Kasumi-1 (cell line): Measurements from ENCODE around the gene NAV1.
"Not testable (repeated sequence)": the region's sequence is repeated elsewhere in the genome, so short reads cannot be mapped to it uniquely, and the experiment has no call there.

Experiments used
- DNase-seq, 2 experiments: peaks; one replicate each; lab custom pipeline; 2025; lab: John Stamatoyannopoulos, UW

Gene NAV1

DNA sequence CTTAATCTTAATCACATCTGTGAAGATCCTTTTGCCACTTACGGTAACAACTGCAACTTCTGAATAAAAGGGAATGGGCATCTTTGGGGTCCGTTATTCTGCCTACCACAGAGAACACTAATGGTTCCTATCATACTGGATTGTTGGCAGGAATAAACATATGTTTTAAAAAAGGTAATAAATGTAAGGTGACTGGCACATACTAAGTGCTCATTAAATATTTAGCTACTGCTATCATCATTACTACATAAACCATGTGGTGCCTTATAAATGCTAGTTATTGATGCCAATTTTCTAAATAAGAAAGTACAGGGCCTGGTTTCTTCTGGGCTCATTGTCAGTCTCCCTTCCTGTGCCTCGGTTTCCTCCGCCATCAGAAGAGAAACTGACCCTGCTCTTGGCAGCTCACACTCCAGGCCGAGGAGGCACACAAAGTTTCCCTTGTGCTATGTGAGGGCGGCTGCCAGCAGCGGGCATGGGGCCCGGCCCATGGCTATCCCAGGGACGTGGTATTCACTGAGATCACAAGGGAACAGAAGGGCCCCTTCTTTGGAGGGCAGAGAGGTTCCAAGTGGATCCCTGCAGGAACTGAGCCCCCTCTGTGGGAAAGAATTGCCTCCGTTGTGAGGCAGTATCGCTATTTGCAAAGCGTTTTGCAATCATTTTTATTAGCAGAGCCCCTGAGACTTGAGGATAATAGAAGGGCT is 26.2 kb downstream of the NAV1 start:
- no peak for DNase-seq

DNA sequence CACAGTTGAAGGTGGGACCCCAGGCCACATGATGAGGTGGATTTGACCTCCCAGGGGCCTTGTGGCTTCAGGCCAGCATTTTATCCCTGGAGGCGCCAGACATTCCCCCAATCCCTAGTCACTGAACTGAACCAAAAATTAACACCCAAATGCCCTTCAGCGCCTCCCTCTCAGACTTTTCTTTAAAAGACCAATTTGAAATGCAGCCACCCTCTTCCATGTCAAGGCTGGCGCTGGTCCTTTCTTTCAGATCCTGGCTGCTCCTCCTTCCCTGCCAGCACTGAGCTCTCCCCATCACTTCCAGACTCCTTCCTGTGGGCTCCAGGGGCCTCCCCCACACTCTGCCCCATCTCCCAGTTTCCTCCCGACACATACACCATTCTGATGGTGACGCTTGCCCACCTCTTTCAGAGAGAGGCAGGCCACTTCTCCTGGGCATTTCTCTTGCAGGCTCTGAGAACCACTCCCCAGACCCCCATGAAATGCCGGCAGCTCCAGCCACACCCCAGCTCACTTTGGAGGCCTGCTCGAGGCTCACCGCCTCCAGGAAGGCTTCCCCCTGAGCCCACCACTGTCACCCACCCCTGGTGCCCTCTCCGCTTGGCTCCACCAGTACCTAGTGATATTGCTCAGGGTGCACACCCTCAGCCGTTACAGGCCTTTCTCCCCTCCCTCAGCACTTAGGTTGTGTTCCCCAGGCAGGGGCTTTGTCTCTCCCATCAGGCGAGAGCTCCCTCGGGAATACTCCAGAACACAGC is 27.0 kb downstream of the NAV1 start:
- no peak for DNase-seq

DNA sequence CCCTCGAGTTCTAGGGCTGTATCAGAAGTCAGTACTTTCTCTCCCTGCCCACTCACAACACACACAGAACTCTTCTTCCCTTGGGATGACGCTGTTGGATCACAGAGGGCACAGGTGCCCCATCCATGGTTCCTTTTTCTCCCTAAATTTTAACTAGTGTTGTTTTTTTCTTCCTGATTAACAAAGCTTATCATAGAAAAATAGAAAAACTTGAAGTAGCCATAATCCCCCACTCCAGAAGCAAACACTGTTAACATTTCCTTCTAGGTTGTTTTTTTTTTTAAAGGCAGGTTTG is 27.5 kb downstream of the NAV1 start:
- DNase-seq = no peak

DNA sequence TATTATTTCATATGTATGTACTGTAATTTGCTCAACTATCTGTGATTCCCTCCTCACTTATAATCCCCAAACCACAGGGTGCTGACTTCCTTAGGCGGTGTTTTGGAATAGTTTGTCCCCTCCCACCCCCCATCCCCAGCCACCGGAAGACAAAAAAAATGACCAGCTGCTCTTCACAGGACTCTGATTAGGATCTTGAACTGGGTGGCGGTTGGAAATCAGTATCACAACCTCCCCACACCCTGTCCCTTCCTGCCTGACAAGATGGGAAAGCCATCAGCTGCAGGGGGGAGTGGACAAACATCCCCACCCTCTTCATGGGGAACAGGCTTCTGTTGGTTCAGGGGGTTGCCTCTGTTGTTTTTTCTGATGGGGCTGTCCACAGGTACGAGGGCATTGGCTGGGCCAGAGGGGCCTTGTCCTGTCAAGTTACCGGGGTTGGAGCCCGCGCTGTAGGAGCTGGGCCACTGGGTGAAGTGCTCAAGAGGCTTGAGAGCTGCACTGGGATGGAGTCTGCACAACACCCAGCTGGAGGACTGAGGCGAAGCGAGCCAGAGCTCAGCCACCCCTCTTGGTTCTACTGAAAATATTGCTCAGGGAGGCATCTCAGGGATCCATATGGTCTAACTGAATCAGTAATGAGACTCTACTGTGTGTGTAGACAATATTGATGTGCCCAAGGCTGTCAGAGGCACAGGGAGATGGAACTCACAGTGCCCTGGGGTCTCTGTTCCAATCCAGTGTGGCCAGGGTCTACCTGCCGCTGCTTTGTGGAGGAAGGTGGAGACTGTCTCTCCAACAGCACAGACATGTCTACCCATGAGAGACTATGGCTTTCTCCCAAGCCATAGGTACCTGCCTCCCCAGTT is 28.2 kb downstream of the NAV1 start:
- DNase-seq = no peak

DNA sequence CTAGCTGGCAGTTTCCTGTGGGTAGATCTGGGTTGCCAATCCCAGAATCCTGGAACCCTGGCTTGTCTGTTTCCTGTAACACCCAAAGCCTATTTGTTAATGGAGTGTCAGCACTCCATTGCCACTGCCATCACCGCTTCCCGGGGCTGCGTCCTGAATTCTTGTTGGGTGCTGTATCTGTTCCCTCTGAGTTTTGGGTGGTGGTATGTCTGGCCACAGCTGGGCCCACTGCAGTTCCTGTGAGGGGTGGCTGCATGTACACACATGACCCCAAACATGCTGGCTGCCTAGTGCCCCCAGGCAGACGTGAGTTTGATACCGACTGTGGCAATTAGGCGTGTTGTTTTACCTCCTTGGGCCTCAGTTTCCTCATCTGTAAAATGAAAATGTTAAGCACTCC is 29.3 kb downstream of the NAV1 start:
- no peak for DNase-seq

DNA sequence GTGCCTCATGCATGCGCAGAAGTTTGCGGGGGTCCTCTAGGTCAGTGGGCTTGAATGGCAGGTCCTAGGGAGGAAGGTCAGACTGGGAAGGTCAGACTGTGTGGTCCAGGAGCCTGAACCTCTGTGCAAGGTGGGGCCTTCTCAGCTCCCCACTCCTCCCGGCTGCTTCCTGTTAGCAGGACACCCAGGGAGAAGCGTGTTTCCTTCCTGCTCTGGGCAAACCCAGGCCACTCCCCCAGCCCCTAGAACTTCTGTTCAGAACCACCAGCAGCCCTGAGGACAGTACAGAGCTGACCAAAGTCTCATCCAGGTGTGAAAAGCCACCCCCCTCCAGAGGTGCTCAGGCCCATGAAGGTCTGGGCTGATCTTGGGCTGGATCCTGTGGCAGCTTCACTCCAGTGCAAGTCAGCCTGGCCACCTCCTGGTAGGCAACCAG is 29.9 kb downstream of the NAV1 start:
- peak in 1 of 2 experiments; percentile 7 for DNase-seq

DNA sequence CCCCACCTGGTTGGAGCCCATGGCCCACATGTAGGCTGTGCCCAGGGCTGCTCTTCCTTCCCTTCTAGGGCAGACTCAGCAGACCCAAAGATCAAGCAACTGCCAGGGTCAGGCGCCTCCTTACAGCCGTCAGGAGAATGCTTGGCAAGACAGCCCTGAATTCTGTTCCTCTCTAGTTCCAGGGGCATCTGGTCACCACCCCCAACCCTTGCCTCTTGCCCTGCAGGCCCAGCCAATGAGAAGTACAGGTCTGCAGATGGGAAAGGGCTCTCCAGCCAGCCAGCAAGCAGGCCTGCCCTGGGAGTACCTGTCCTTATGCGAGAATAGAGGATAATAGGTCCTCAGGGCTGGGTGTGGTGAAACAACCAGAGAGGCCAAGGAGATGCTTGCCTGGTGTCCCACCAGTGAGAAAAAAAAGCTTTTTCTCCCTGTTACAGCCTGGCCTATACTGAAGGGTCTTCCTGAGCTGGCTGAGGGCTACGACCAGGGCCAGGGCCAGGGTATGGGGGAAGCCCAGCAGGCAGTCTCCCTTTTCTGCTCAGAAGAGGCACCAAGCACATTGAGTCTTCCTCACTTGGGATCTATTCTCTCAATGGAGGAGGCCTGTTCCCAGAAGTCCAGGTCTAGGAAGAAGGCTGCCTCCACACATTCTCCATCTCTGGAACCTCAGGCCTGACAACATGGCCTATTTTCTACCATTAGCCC is 31.4 kb downstream of the NAV1 start:
- DNase-seq = no peak

DNA sequence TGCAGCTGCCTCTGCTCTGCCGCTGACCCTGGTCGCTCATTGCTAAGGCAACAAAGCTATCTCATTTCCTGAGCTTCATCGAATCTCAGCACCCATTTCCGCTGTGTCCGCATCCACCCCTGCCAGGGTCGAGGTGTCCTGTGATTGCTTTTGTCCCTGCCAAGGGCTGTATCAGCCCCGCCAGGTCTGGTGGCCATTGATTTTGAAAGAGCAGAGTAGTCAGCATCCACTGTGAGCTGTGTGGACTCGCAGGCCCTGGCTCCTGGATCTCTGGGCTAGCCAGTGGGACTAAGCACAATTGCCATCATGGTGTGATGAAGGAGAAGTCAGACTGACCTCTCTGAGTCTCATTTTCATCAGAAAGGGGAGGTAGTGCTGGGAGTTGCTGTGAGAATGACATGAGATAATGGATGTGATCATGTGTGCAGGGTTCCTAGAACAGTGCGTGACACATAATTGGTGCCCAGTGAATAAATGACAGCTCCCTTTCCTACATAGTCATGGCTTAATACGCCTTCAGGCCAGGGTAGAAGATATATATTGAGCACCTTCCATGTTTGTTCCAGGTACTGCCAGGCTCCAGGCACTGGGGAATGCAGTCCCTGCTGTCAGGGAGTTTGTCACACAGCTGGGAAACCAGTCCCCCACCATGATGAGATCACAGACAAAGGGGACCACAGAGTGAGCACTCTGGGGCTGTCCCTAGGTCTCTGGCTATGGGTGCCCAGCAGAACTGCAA is 32.1 kb downstream of the NAV1 start:
- no peak for DNase-seq

DNA sequence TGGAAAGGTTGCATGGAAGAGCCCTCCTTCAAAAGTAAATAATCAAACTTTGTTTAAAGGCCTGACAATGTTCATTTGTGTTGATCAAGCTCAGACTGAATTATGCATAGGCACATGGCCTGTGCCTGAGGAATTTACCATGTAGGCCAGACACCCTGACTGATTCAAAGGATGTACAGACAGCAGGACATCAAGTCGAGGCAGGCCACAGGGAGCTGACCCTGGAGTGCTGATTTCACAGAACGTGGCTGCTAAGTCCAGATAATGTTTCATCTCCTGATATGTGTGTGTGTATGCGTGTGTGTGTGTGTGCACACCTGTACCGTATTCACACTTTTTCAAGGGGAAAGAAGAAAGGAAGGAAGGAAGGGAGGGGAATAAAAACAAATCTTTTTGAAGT is 34.1 kb downstream of the NAV1 start:
- DNase-seq = no peak

DNA sequence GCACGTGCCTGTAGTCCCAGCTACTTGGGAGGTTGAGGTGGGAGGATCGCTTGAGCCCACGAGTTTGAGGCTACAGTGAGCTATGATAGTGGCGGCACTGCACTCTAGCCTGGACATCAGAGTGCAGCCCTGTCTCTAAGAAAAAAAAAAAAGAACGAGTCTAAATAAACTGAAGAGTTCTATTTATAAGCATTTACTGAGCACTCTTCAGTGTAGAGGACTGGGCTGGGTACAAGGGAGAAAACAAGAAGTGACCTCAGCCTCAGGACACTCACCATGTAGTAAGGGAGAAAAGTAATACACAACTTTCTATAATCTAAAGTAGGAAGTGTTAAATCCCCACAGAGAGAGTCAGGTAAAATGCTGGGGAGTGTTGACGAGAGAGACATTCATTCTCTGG is 35.0 kb downstream of the NAV1 start:
- no peak for DNase-seq

DNA sequence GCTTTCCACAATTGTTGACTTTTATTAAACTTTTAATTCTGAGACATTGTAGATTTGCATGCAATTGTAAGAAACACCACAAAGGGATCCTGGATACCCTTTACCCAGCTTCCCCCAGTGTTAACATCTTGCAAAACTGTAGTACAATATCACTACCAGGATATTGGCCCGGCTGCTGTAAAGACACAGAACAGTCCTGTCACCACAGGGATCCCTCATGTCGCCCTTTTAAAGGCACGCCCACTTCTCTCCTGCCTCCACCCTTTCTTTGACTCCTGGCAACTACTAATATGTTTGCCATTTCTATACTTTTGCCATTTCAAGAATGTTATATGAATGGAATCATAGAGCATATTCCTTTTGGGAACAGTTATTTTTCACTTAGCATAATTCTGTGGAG is 37.0 kb downstream of the NAV1 start:
- DNase-seq = no peak

DNA sequence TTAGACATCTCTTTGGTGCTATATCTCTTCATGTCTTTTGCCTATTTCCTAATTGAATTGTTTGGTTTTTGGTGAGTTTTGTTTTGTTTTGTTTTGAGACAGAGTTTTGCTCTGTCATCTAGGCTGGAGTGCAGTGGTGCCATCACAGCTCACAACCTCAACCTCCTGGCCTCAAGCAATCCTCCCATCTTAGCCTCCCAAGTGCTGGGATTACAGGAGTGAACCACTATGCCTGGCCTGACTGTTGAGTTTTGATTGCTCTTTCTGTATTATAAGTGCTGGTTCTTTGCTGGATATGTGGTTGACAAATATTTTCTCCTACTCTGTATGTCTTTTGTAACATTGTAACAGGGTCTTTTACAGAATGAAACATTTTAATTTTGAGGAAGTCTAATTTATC is 38.0 kb downstream of the NAV1 start:
- DNase-seq = no peak

DNA sequence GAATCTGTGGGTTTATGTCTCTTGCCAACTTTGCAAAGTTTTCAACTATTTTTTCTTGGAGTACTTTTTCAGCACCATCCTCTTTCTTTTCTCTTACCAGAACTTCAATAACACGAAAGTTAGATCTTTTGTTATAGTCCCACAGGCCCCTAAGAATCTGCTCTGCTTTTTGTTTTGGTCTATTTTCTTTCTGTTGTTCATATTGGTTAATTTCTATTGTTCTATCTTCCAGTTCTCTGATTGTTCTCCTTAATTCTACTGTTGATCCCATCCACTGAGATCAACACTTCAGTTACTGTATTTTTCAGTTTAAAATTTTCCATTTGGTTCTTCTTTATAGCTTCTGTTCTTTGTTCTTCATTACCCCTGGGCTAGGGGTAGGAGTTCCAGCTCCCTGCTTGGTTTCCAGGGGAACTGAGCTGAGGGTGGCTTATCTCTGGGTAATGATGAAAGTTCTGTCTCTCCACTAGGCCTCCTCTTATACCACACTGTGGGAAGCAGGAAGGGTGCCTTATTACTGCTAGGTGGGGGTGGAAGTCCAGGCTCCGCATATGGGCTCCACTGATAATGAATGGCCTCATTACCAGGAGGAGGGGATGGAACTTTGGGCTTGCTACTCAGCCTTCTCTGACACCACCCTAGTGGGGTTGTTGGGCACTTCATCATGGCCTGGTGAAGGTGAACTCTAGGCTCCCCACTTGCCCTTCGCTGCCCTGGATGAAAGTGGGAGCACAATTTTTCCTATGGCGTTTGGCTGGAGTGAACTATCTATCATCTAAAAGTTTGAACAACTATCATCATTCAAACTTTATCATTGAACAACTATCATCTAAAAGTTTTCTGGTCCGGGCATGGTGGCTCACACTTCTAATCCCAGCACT is 39.3 kb downstream of the NAV1 start:
- peak in 1 of 2 experiments; percentile 2 for DNase-seq

DNA sequence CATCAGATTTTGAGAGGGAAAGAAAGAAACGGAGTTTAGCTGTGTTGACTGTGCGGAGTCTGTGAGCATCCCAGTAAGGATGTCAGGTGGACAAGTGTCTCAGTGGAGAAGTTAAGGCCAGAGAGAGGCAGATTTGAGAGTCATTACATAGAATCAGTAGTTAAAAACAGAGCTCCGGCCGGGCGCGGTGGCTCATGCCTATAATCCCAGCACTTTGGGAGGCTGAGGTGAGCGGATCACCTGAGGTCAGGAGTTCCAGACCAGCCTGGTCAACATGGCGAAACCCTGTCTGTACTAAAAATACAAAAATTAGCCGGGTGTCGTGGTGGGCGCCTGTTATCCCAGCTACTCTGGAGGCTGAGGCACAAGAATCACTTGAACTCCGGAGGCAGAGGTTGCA is 42.4 kb downstream of the NAV1 start:
- DNase-seq = not testable (repeated sequence)

DNA sequence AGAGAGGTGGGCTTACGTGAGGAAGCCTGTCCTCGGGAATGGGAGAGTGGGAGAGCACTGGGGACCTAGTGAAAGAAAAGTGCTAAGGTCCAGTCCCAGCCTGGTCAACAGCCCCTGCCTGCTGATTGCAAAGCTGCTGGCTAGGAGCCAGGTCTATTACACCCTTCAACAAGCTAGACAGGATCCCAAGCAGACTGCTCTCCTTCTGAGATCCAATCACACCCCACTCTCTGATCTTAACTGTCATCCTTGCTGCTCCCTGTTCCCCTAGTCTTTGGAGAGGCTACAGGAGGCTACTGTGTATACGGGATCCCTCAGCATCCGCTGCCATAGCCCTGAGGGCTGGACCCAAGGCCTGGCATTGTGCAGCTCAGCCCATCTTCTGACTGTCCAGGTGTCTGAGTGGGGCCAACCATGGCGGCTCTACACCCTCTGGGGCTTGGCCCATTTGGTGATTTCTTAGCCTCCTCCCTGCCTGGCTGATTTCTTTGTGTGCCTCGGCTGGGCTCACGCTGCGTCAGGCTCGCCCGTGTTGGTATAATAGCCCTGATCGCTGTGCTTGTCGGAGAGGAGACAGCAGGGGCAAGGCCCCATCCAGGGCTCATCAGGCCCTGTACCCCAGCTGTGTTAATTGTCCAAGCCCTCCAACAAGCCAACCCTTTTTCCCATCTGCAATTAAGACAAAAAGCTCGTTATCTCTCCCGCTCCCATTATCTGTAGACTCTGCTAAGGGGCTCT is 43.9 kb downstream of the NAV1 start:
- no peak for DNase-seq

DNA sequence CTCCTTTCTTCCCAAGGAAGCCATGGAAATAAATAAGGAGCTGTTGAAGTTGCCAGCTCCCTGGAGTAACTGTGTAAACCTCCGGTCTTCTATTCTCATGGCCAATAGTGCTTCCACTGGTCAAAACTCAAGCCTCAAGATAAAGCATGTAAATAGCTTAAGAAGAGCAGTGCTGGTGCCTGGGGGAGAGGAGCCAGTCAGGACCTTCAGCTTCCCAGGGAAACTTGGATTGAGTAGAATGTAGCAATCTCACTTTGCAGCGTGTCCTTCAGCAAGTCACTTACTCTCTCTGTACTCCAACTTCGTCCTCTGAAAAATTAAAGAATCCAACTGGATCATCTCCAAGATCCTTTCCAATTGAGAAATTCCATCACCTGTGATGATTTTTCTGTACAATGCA is 44.7 kb downstream of the NAV1 start:
- no peak for DNase-seq

DNA sequence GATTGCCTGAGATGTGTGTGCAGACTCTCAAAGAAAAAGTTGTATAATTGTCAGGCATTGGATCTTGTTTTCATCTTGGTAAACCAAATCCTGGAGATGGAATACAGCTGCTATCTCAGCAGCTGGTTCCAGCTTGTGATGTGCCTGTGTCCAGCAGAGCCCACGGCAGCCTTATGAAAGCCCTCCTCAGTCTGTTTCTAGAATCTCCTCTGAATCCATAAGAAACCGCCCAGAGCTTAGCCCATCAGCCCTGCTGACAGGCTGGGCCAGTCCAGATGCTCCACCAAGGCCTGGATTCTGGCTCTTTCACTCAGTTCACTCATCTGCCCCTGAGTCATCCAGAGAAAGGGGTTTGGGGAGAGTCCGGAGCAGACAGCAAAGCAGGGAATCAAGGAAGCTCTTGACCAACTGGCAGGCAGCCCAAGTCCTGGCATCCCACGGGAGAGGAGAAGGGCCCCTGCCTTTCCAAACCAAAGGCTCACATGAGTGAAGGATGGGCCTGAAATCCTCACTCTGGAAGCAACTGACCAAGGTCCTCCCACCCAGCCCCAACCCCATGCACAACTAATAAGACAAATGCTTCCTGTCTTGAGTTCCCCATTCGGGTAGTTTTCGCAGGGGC is 45.7 kb downstream of the NAV1 start:
- peak; percentile 34 to 44 for DNase-seq

DNA sequence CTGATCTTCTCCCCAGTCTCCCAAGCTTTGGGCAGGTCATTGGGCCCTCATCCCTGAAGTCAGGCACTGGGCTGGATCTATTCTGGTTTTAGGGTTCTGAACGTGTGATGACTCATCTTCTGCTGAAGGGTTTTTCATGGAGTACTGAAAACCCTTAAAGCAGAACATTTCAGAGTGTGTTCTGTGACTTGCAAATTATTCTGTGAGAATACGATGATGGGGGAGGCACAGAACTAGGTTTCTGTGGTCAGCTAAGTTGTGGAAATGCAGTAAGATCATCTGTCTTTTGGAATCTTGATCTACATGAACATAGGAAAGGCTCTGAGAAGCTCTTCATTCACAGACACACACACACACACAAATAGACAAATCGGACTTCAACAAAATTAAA is 46.2 kb downstream of the NAV1 start:
- no peak for DNase-seq

DNA sequence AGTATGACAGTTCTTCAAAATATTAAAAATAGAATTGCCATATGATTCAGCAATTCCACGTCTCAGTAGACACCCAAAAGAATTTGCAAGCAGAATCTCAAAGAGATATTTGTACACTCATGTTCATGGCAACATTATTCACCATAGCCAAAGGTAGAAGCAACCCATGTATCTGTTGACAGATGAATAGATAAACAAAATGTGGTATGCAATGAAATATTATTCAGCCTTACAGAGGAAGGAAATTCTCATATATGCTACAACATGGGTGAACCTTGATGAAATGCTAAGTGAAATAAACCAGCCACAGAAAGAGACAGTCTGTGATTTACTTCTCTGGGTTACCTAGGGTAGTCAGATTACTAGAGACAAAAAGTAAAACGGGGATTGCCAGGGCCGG is 47.0 kb downstream of the NAV1 start:
- DNase-seq = no peak
